VCaP (cell line): Measurements from ENCODE around the gene JKAMP.

Source experiments
- H3K27ac ChIP-seq: fragments of 450-650 bp; 2 replicates; pipeline ENCODE4 v1.5.1; 2017
- CTCF ChIP-seq: fragments of 450-650 bp; conservative IDR thresholded peaks from 2 replicates; pipeline ENCODE4 v1.5.1; 2017; ENCODE audit warnings: mild to moderate bottlenecking, moderate library complexity

Gene JKAMP

GRCh38 chr14:59451849-59452248 lies 32.5 kb upstream of the JKAMP start:
- TF ChIP-seq CTCF = no peak
- no peak overlapping the region for H3K27ac ChIP-seq

DNA sequence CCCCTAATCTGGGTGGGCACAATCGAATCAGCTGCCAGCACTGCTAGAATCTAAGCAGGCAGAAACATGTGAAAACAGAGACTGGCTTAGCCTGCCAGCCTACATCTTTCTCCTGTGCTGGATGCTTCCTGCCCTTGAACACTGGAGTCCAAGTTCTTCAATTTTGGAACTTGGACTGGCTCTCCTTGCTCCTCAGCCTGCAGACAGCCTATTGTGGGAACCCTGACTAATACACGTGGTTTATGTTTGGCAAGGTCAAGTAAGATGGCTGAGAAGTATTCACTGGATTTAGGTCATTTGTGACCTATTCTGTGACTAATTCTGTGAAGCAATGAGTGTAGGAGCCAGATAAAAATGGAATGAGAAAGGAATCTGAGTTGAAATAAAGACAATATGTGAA lies 30.2 kb upstream of the JKAMP start:
- TF ChIP-seq CTCF = no peak
- no peak overlapping the region for H3K27ac ChIP-seq

DNA sequence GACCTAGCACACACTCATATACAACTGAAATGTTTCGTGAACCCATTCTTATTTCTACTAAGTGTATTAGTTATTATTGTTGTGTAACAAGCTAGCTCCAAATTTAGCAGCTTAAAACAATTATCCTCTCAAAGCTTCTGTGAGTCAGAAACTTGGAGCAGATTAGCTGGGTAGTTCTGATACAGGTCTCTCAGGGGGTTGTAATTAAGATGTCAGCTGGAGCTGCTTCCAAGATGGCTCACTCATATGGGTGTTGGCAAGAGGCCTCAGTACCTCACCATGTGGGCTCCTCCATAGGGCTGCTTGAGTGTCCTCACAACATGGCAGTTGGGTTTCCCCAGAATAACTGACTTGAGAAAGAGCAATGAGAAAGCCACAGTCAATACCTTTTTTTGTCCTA lies 28.9 kb upstream of the JKAMP start:
- no peak overlapping the region for H3K27ac ChIP-seq
- no peak for TF ChIP-seq CTCF

- TF ChIP-seq CTCF = no peak
- H3K27ac ChIP-seq = no peak overlapping the region
Observed at GRCh38 chr14:59458486-59458885, 25.8 kb upstream of the JKAMP start.

- TF ChIP-seq CTCF = no peak
- no peak overlapping the region for H3K27ac ChIP-seq
Observed at GRCh38 chr14:59460378-59460777, 23.9 kb upstream of the JKAMP start.

GRCh38 chr14:59461891-59462290 lies 22.4 kb upstream of the JKAMP start:
- H3K27ac ChIP-seq = no peak overlapping the region
- no peak for TF ChIP-seq CTCF

- no peak for TF ChIP-seq CTCF
- peak overlapping the region; percentile 81 for H3K27ac ChIP-seq
Observed at GRCh38 chr14:59463787-59464485, 20.4 kb upstream of the JKAMP start.
